ENCODE measurements around the gene GRM8. TPM values are rescaled to one million over a fixed set of nuclear protein-coding genes. Genes with fewer than 3 reads are reported as not detected.

Gene GRM8
- total and polyA plus RNA-seq, 8 donors = 0.11 to 1.2 (median 0.89) TPM

GRCh38 chr7:126657599-126658358, 595.0 kb downstream of the GRM8 start:
- H3K9me3 ChIP-seq = no peaks in the 10 kb centered on the region
- no peak overlapping the region for H3K4me3 ChIP-seq
- H3K27me3 ChIP-seq = no peaks in the 10 kb centered on the region
- H3K27ac ChIP-seq = no peak overlapping the region
- intact Hi-C loops (cut with DNase I) = no loop called here
- DNase-seq (no peak), FAIRE-seq (no peak), ATAC-seq (no peak)
- H3K4me1 ChIP-seq = no peaks in the 10 kb centered on the region
- WGBS, 2 donors = 86 to 88% methylated on average over 6 of the region's 6 CpGs
- no peaks in the 10 kb centered on the region for H3K36me3 ChIP-seq
- no peak for TF ChIP-seq CTCF (IDR thresholded peaks at IDR 0.05)

- Histone ChIP-seq H3K9me3 (no peaks in the 10 kb centered on the region), H3K36me3 (no peaks in the 10 kb centered on the region), H3K4me3 (no peak overlapping the region), H3K27ac (no peak overlapping the region), H3K27me3 (no peaks in the 10 kb centered on the region), H3K4me1 (no peaks in the 10 kb centered on the region)
- no peak for TF ChIP-seq CTCF (IDR thresholded peaks at IDR 0.05)
- ATAC-seq (no peak), DNase-seq (no peak), FAIRE-seq (no peak)
- intact Hi-C loops (cut with DNase I) = no loop called here
- WGBS, 2 donors = 66 to 73% methylated on average over 3 of the region's 3 CpGs
Measured at GRCh38 chr7:126657137-126657536, 595.6 kb downstream of the GRM8 start.

- no peaks in the 10 kb centered on the region for H3K4me1 ChIP-seq
- intact Hi-C loops (cut with DNase I) = no loop called here
- no peak for DNase-seq
- no peaks in the 10 kb centered on the region for H3K27me3 ChIP-seq
- no peak for TF ChIP-seq CTCF (IDR thresholded peaks at IDR 0.05)
- no peak overlapping the region for H3K4me3 ChIP-seq
- no peaks in the 10 kb centered on the region for H3K36me3 ChIP-seq
- 83 to 86% methylated on average over 6 of the region's 6 CpGs for WGBS, 2 donors
- H3K9me3 ChIP-seq = no peaks in the 10 kb centered on the region
- FAIRE-seq = no peak
- no peak for ATAC-seq
- no peak overlapping the region for H3K27ac ChIP-seq
Measured at GRCh38 chr7:126656165-126656564, 596.6 kb downstream of the GRM8 start.

- H3K27me3 ChIP-seq = no peaks in the 10 kb centered on the region
- intact Hi-C loops (cut with DNase I) = no loop called here
- TF ChIP-seq CTCF (IDR thresholded peaks at IDR 0.05) = no peak
- H3K36me3 ChIP-seq = no peaks in the 10 kb centered on the region
- FAIRE-seq (no peak), DNase-seq (no peak), ATAC-seq (no peak)
- no peaks in the 10 kb centered on the region for H3K9me3 ChIP-seq
- H3K4me3 ChIP-seq = no peak overlapping the region
- no peaks in the 10 kb centered on the region for H3K4me1 ChIP-seq
- WGBS, 2 donors = 66 to 77% methylated on average over 4 of the region's 4 CpGs
- H3K27ac ChIP-seq = no peak overlapping the region
Measured at GRCh38 chr7:126637538-126637937, 615.2 kb downstream of the GRM8 start.

- Histone ChIP-seq H3K27me3 (no peaks in the 10 kb centered on the region), H3K4me3 (no peak overlapping the region), H3K4me1 (no peaks in the 10 kb centered on the region), H3K27ac (no peak overlapping the region), H3K9me3 (no peaks in the 10 kb centered on the region), H3K36me3 (no peaks in the 10 kb centered on the region)
- intact Hi-C loops (cut with DNase I) = no loop called here
- no peak for DNase-seq
- no peak for FAIRE-seq
- no peak for ATAC-seq
- TF ChIP-seq CTCF (IDR thresholded peaks at IDR 0.05) = no peak
Measured at GRCh38 chr7:126635545-126635944, 617.2 kb downstream of the GRM8 start.
